CD1c-positive myeloid dendritic cell (primary cell): ENCODE measurements around the gene PTPRN2.
"Not testable (repeated sequence)": the region's sequence is repeated elsewhere in the genome, so short reads cannot be mapped to it uniquely, and the experiment has no call there.

Source experiments
- DNase-seq: peaks from one replicate; pipeline ENCODE4 v3.0.0-alpha.2; 2016; ENCODE audit errors: extremely low spot score

Gene PTPRN2

GRCh38 chr7:157499121-157499834 lies 1088.3 kb downstream of the PTPRN2 start:
- no peak for DNase-seq

- no peak for DNase-seq
Measured at GRCh38 chr7:157498657-157499056, 1089.0 kb downstream of the PTPRN2 start.

- DNase-seq: no peak
Measured at GRCh38 chr7:157497744-157498651, 1089.6 kb downstream of the PTPRN2 start.

GRCh38 chr7:157497367-157497743 lies 1090.3 kb downstream of the PTPRN2 start:
- DNase-seq: no peak

GRCh38 chr7:157496416-157497275 lies 1091.0 kb downstream of the PTPRN2 start:
- no peak for DNase-seq

- no peak for DNase-seq
Measured at GRCh38 chr7:157495594-157495993, 1092.0 kb downstream of the PTPRN2 start.

- DNase-seq: no peak
Measured at GRCh38 chr7:157495177-157495553, 1092.5 kb downstream of the PTPRN2 start.

GRCh38 chr7:157494506-157495176 lies 1093.0 kb downstream of the PTPRN2 start:
- DNase-seq: no peak

- no peak for DNase-seq
Measured at GRCh38 chr7:157493776-157494175, 1093.8 kb downstream of the PTPRN2 start.

GRCh38 chr7:157493017-157493416 lies 1094.6 kb downstream of the PTPRN2 start:
- DNase-seq: no peak

GRCh38 chr7:157490465-157490912 lies 1097.1 kb downstream of the PTPRN2 start:
- DNase-seq: peak; percentile 89

GRCh38 chr7:157489870-157490269 lies 1097.8 kb downstream of the PTPRN2 start:
- DNase-seq: not testable (repeated sequence)
